H9 (cell line): ENCODE results near the gene RAB3GAP2. TPM values are rescaled to one million over a fixed set of nuclear protein-coding genes. Genes with fewer than 3 reads are reported as not detected.

ENCODE experiments used
- DNase-seq: peaks from one replicate; pipeline ENCODE4 v3.0.0-alpha.2; 2017
- H2AFZ ChIP-seq: one replicate; pipeline ENCODE4 v1.6.1; 2013; ENCODE audit warnings: mild to moderate bottlenecking, low read length, control low read depth, moderate library complexity
- H2AK5ac ChIP-seq: 2 replicates; pipeline ENCODE4 v1.6.1; 2013; ENCODE audit warnings: low read length, control low read depth, mixed read lengths; ENCODE audit not compliant: insufficient read length
- H2BK120ac ChIP-seq: one replicate; pipeline ENCODE4 v1.6.1; 2013; ENCODE audit warnings: low read depth, mild to moderate bottlenecking, low read length, control low read depth, inconsistent platforms; ENCODE audit not compliant: poor library complexity, severe bottlenecking
- H2BK12ac ChIP-seq: 2 replicates; pipeline ENCODE4 v1.6.1; 2013; ENCODE audit warnings: low read length, control low read depth, mixed read lengths, low read depth; ENCODE audit not compliant: insufficient read length
- H2BK15ac ChIP-seq: 2 replicates; pipeline ENCODE4 v1.6.1; 2013; ENCODE audit warnings: low read depth, low read length, control low read depth
- H2BK20ac ChIP-seq: one replicate; pipeline ENCODE4 v1.6.1; 2013; ENCODE audit warnings: low read depth, mild to moderate bottlenecking, low read length, control low read depth, inconsistent platforms; ENCODE audit not compliant: poor library complexity, severe bottlenecking
- H2BK5ac ChIP-seq: 2 replicates; pipeline ENCODE4 v1.6.1; 2013; ENCODE audit warnings: low read length, control low read depth, mixed read lengths; ENCODE audit not compliant: insufficient read length
- H3K14ac ChIP-seq: 2 replicates; pipeline ENCODE4 v1.6.1; 2013; ENCODE audit warnings: low read length, control low read depth; ENCODE audit not compliant: insufficient read depth
- H3K18ac ChIP-seq: 2 replicates; pipeline ENCODE4 v1.6.1; 2013; ENCODE audit warnings: low read depth, mild to moderate bottlenecking, mixed read lengths, low read length, control low read depth; ENCODE audit not compliant: insufficient read length
- H3K23ac ChIP-seq: 2 replicates; pipeline ENCODE4 v1.6.1; 2013; ENCODE audit warnings: low read length, control low read depth, mixed read lengths, low read depth; ENCODE audit not compliant: insufficient read length
- H3K23me2 ChIP-seq: 2 replicates; pipeline ENCODE4 v1.6.1; 2013; ENCODE audit warnings: low read depth, mild to moderate bottlenecking, mixed read lengths, low read length, control low read depth; ENCODE audit not compliant: insufficient read length, poor library complexity, severe bottlenecking
- H3K27ac ChIP-seq: 2 replicates; pipeline ENCODE4 v1.5.1; 2013; ENCODE audit warnings: low read length, control low read depth, mixed read lengths, low read depth; ENCODE audit not compliant: insufficient read length
- H3K27me3 ChIP-seq: 2 replicates; pipeline ENCODE4 v1.6.1; 2013; ENCODE audit warnings: low read length, control low read depth, inconsistent platforms; ENCODE audit not compliant: insufficient read depth
- H3K4ac ChIP-seq: 2 replicates; pipeline ENCODE4 v1.6.1; 2013; ENCODE audit warnings: low read depth, mild to moderate bottlenecking, control low read depth, inconsistent platforms, low read length, moderate library complexity
- H3K4me1 ChIP-seq: 2 replicates; pipeline ENCODE4 v1.6.1; 2013; ENCODE audit warnings: low read length, control low read depth, inconsistent platforms; ENCODE audit not compliant: insufficient read depth
- H3K4me2 ChIP-seq: 2 replicates; pipeline ENCODE4 v1.6.1; 2013; ENCODE audit warnings: low read length, control low read depth, mixed read lengths; ENCODE audit not compliant: insufficient read length, insufficient read depth
- H3K56ac ChIP-seq: 2 replicates; pipeline ENCODE4 v1.6.1; 2013; ENCODE audit warnings: low read depth, mild to moderate bottlenecking, mixed read lengths, low read length, control low read depth; ENCODE audit not compliant: insufficient read length
- H3K79me1 ChIP-seq: 2 replicates; pipeline ENCODE4 v1.6.1; 2013; ENCODE audit warnings: low read depth, mild to moderate bottlenecking, moderate library complexity, low read length, control low read depth, inconsistent platforms; ENCODE audit not compliant: insufficient read depth, poor library complexity, severe bottlenecking
- H3K79me2 ChIP-seq: 2 replicates; pipeline ENCODE4 v1.6.1; 2013; ENCODE audit warnings: low read length, control low read depth, inconsistent platforms; ENCODE audit not compliant: insufficient read depth
- H3K9ac ChIP-seq: 2 replicates; pipeline ENCODE4 v1.6.1; 2013; ENCODE audit warnings: low read length, control low read depth, mixed read lengths; ENCODE audit not compliant: insufficient read length; ENCODE audit errors: extremely low read depth
- H3K9me3 ChIP-seq: one replicate; pipeline ENCODE4 v1.6.1; 2013; ENCODE audit warnings: low read depth, low read length, inconsistent platforms; ENCODE audit not compliant: control insufficient read depth
- H3T11ph ChIP-seq: one replicate; pipeline ENCODE4 v1.6.1; 2013; ENCODE audit warnings: mild to moderate bottlenecking, low read length, control low read depth, inconsistent platforms
- H4K20me1 ChIP-seq: one replicate; pipeline ENCODE4 v1.6.1; 2013; ENCODE audit not compliant: control insufficient read depth, insufficient read length, insufficient read depth
- H4K5ac ChIP-seq: 2 replicates; pipeline ENCODE4 v1.6.1; 2013; ENCODE audit warnings: low read depth, mild to moderate bottlenecking, mixed read lengths, low read length, control low read depth; ENCODE audit not compliant: insufficient read length
- H4K8ac ChIP-seq: replicated peaks from 2 replicates; pipeline ENCODE4 v1.6.1; 2013; ENCODE audit warnings: low read length, control low read depth, mixed read lengths, low read depth; ENCODE audit not compliant: insufficient read length
- H4K91ac ChIP-seq: 2 replicates; pipeline ENCODE4 v1.6.1; 2013; ENCODE audit warnings: low read depth, mild to moderate bottlenecking, moderate library complexity, mixed read lengths, low read length, control low read depth; ENCODE audit not compliant: insufficient read length
- H3K27ac Mint-ChIP-seq, 3 experiments: 2 replicates in 2 of 3; 3 replicates in 1 of 3; pipeline ENCODE4 v1.8.0; 2020 to 2021; ENCODE audit warnings: mixed read lengths in 3 of 3, mild to moderate bottlenecking in 1 of 3, moderate library complexity in 1 of 3
- H3K27me3 Mint-ChIP-seq: 2 replicates; pipeline ENCODE4 v1.8.0; 2021; ENCODE audit warnings: low read depth, mild to moderate bottlenecking, moderate library complexity, mixed read lengths
- H3K36me3 Mint-ChIP-seq, 3 experiments: 2 replicates in 2 of 3; 3 replicates in 1 of 3; pipeline ENCODE4 v1.8.0; 2020 to 2021; ENCODE audit warnings: low read depth in 3 of 3, mixed read lengths in 3 of 3; ENCODE audit not compliant: insufficient read depth in 1 of 3
- H3K4me1 Mint-ChIP-seq, 2 experiments: 2 replicates each; pipeline ENCODE4 v1.8.0; 2020; ENCODE audit warnings: mixed read lengths in 2 of 2
- H3K4me3 Mint-ChIP-seq, 2 experiments: 2 replicates in 1 of 2; 3 replicates in 1 of 2; pipeline ENCODE4 v1.8.0; 2020 to 2021; ENCODE audit warnings: mild to moderate bottlenecking in 2 of 2, mixed read lengths in 2 of 2, moderate library complexity in 1 of 2
- H3K9me3 Mint-ChIP-seq, 2 experiments: 2 replicates in 1 of 2; 3 replicates in 1 of 2; pipeline ENCODE4 v1.8.0; 2020; ENCODE audit warnings: mild to moderate bottlenecking in 2 of 2, mixed read lengths in 2 of 2, moderate library complexity in 1 of 2
- CTCF ChIP-seq: fragments of 200-600 bp; sonication (generic); conservative IDR thresholded peaks from 3 replicates; pipeline ENCODE4 v1.8.0; 2021; ENCODE audit warnings: antibody characterized with exemption, mild to moderate bottlenecking
- WGBS: extraction: QIAGEN DNeasy Blood & Tissue Kit; methylation state at CpG from one replicate; pipeline ENCODE4 v1.1.7; 2013; ENCODE audit warnings: missing lambda C conversion rate, low lambda C conversion rate, mixed read lengths; ENCODE audit not compliant: insufficient read length; ENCODE audit errors: extremely low coverage; 5-methylcytosine and 5-hydroxymethylcytosine counted together
- total RNA-seq: library from RNA; stranded (reverse); gene quantifications from 2 replicates; pipeline ENCODE4 v1.2.1, GENCODE V29; 2021

RAB3GAP2 gene
- total RNA-seq, 1 experiment from 2014 or later, result 48.3 TPM

DNA sequence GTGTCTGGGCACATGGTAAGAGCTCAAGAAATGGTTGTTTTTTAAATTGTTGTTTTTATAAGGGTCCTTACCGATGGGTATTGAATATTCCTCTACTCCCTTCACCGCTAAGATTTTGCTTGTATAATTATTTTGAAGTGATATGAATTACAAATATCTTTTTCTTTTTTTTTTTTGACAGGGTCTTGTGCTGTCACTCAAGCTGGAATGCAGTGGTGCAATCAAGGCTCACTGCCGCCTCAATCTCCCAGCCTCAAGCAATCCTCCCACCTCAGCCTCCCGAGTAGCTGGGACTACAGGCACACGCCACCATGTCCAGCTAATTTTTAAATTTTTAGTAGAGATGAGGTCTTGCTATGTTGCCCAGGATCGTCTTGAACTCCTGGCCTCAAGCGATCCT, 27.1 kb upstream of the RAB3GAP2 start:
- Mint-ChIP-seq H3K4me1 (peaks cover 27 to 28% of the 10 kb centered on the region in 2 experiments), H3K27ac (no peak overlapping the region), H3K36me3 (no peaks in the 10 kb centered on the region), H3K27me3 (no peaks in the 10 kb centered on the region), H3K9me3 (no peaks in the 10 kb centered on the region; a peak in 1 of 5 replicates), H3K4me3 (no peak overlapping the region)
- H3K14ac ChIP-seq, result no peak overlapping the region
- no peak overlapping the region for H3T11ph ChIP-seq
- H2BK20ac ChIP-seq, result no peak overlapping the region
- H2AK5ac ChIP-seq, result no peak overlapping the region
- H2BK120ac ChIP-seq, result no peak overlapping the region
- DNase-seq, result no peak
- H3K56ac ChIP-seq, result no peak overlapping the region
- H4K8ac ChIP-seq, result no peak overlapping the region
- H3K79me2 ChIP-seq, result no peaks in the 10 kb centered on the region
- no peak overlapping the region for H4K5ac ChIP-seq
- no peaks in the 10 kb centered on the region for H3K23me2 ChIP-seq
- no peaks in the 10 kb centered on the region for H4K20me1 ChIP-seq
- H3K9ac ChIP-seq, result no peak overlapping the region
- no peak overlapping the region for H2AFZ ChIP-seq
- H3K27ac ChIP-seq, result no peak overlapping the region
- H3K27me3 ChIP-seq, result no peaks in the 10 kb centered on the region
- H4K91ac ChIP-seq, result no peak overlapping the region
- H2BK15ac ChIP-seq, result no peak overlapping the region
- H3K9me3 ChIP-seq, result no peaks in the 10 kb centered on the region
- no peaks in the 10 kb centered on the region for H3K79me1 ChIP-seq
- TF ChIP-seq CTCF, result no peak
- no peak overlapping the region for H3K4ac ChIP-seq
- H3K4me2 ChIP-seq, result no peak overlapping the region
- no peak overlapping the region for H2BK5ac ChIP-seq
- peaks cover 2% of the 10 kb centered on the region; the same call in 1 of the 2 replicates for H3K4me1 ChIP-seq
- no peak overlapping the region for H3K18ac ChIP-seq
- no peak overlapping the region for H2BK12ac ChIP-seq
- no peak overlapping the region for H3K23ac ChIP-seq
- no CpG with 5 or more reads among the region's 7 CpGs for WGBS
